CD4-positive, alpha-beta T cell treated with Interleukin-17A for 4 hours (primary cell): ENCODE results near the gene TPP1.

Source experiments
- DNase-seq: peaks from one replicate; pipeline ENCODE4 v3.0.0-alpha.2; 2020; ENCODE audit warnings: mixed read lengths

The TPP1 gene

GRCh38 chr11:6586434-6587359 lies 32.5 kb downstream of the TPP1 start:
- no peak for DNase-seq

- no peak for DNase-seq
Observed at GRCh38 chr11:6584528-6584927, 34.7 kb downstream of the TPP1 start.

- DNase-seq = no peak
Observed at GRCh38 chr11:6583584-6583983, 35.6 kb downstream of the TPP1 start.

- no peak for DNase-seq
Observed at GRCh38 chr11:6579681-6580080, 39.5 kb downstream of the TPP1 start.

GRCh38 chr11:6578134-6578533 lies 41.1 kb downstream of the TPP1 start:
- DNase-seq = no peak

- DNase-seq = no peak
Observed at GRCh38 chr11:6576471-6577373, 42.5 kb downstream of the TPP1 start.

- DNase-seq = no peak
Observed at GRCh38 chr11:6574816-6575715, 44.2 kb downstream of the TPP1 start.

- DNase-seq = no peak
Observed at GRCh38 chr11:6572215-6572614, 47.0 kb downstream of the TPP1 start.

GRCh38 chr11:6571434-6572008 lies 47.7 kb downstream of the TPP1 start:
- no peak for DNase-seq

GRCh38 chr11:6570691-6571427 lies 48.4 kb downstream of the TPP1 start:
- DNase-seq = no peak

GRCh38 chr11:6569706-6570105 lies 49.5 kb downstream of the TPP1 start:
- no peak for DNase-seq

GRCh38 chr11:6568191-6568918 lies 50.9 kb downstream of the TPP1 start:
- DNase-seq = no peak

- no peak for DNase-seq
Observed at GRCh38 chr11:6567371-6567745, 51.9 kb downstream of the TPP1 start.

- no peak for DNase-seq
Observed at GRCh38 chr11:6566704-6567370, 52.4 kb downstream of the TPP1 start.

GRCh38 chr11:6565988-6566703 lies 53.1 kb downstream of the TPP1 start:
- no peak for DNase-seq

- no peak for DNase-seq
Observed at GRCh38 chr11:6565325-6565724, 53.9 kb downstream of the TPP1 start.

GRCh38 chr11:6563667-6564066 lies 55.6 kb downstream of the TPP1 start:
- DNase-seq = no peak

- DNase-seq = no peak
Observed at GRCh38 chr11:6563121-6563619, 56.1 kb downstream of the TPP1 start.
